Activated CD4-positive, alpha-beta T cell treated with anti-CD3 and anti-CD28 coated beads, Interleukin-2, amount 10 ng/mL, durations not matched to agents 7 days and 5 days (primary cell): ENCODE results near the gene L2HGDH. TPM values are rescaled to one million over a fixed set of nuclear protein-coding genes. Genes with fewer than 3 reads are reported as not detected.

ENCODE experiments used
- CTCF ChIA-PET: fragments of 350-600 bp; sonication (Branson Sonifier 250); formaldehyde crosslinking; loops from one replicate; lab custom pipeline; 2021; ENCODE audit warnings: antibody characterized with exemption; lab: Charles Lee
- POLR2A ChIA-PET: fragments of 350-600 bp; sonication (Branson Sonifier 250); formaldehyde crosslinking; loops from one replicate; lab custom pipeline; 2021; ENCODE audit warnings: antibody characterized with exemption; lab: Charles Lee
- DNase-seq: peaks from one replicate; pipeline ENCODE4 v3.0.0-alpha.2; 2020
- H3K27ac Mint-ChIP-seq: one replicate; pipeline ENCODE4 v1.8.0; 2021; ENCODE audit warnings: mild to moderate bottlenecking, moderate library complexity, mixed read lengths
- H3K27me3 Mint-ChIP-seq: one replicate; pipeline ENCODE4 v1.8.0; 2021; ENCODE audit warnings: mixed read lengths
- H3K36me3 Mint-ChIP-seq: one replicate; pipeline ENCODE4 v1.8.0; 2021; ENCODE audit warnings: low read depth, mixed read lengths
- H3K4me1 Mint-ChIP-seq: one replicate; pipeline ENCODE4 v1.8.0; 2021; ENCODE audit warnings: mixed read lengths
- H3K4me3 Mint-ChIP-seq: one replicate; pipeline ENCODE4 v1.8.0; 2021; ENCODE audit warnings: mild to moderate bottlenecking, moderate library complexity, mixed read lengths
- H3K9me3 Mint-ChIP-seq: one replicate; pipeline ENCODE4 v1.8.0; 2021; ENCODE audit warnings: mixed read lengths
- total RNA-seq, 2 experiments: library from RNA; stranded (reverse); gene quantifications; one replicate each; pipeline ENCODE4 v1.2.3, GENCODE V29; 2021

L2HGDH gene
- total RNA-seq, 2 experiments from 2014 or later, result 9.6 to 12.8 TPM

- no peaks in the 10 kb centered on the region for H3K27me3 Mint-ChIP-seq
- POLR2A ChIA-PET, result no interaction called here
- H3K4me1 Mint-ChIP-seq, result peaks cover 34% of the 10 kb centered on the region
- peaks cover 11% of the 10 kb centered on the region for H3K9me3 Mint-ChIP-seq
- H3K36me3 Mint-ChIP-seq, result peaks cover 18% of the 10 kb centered on the region
- no peak overlapping the region for H3K4me3 Mint-ChIP-seq
- no peak for DNase-seq
- CTCF ChIA-PET, result interaction anchor here (0.6 to 1.2 kb wide), 2 partner anchors 9 to 25 kb away, joined by 3 to 4 read pairs; no protein-coding TSS in a partner anchor
- H3K27ac Mint-ChIP-seq, result peak overlapping the region; percentile 73
These were observed 78.7 kb downstream of the L2HGDH start for GRCh38 chr14:50233166-50233950.

GRCh38 chr14:50232276-50232642 lies 79.8 kb downstream of the L2HGDH start:
- Mint-ChIP-seq H3K4me3 (peak overlapping the region; percentile 74), H3K36me3 (peaks cover 15% of the 10 kb centered on the region), H3K4me1 (peaks cover 34% of the 10 kb centered on the region), H3K9me3 (peaks cover 12% of the 10 kb centered on the region), H3K27ac (peak overlapping the region; percentile 84), H3K27me3 (no peaks in the 10 kb centered on the region)
- no peak for DNase-seq
- POLR2A ChIA-PET, result no interaction called here
- CTCF ChIA-PET, result no interaction called here

GRCh38 chr14:50231475-50232275 lies 80.4 kb downstream of the L2HGDH start, which contains the start of gene SOS2:
Gene SOS2 (minus strand): TSS chr14:50231578. CDS start chr14:50231283, 295 bp downstream.
- peaks cover 12% of the 10 kb centered on the region for H3K9me3 Mint-ChIP-seq
- peak; percentile 85 for DNase-seq
- H3K27ac Mint-ChIP-seq, result peak within 1 kb of the TSS; percentile 94
- ChIA-PET POLR2A (no interaction called here), CTCF (interaction anchor here (0.6 to 0.7 kb wide), 2 partner anchors 53 to 322 kb away, joined by 3 to 5 read pairs; no protein-coding TSS in a partner anchor)
- H3K4me3 Mint-ChIP-seq, result peak within 1 kb of the TSS; percentile 82
- peaks cover 36% of the 10 kb centered on the region for H3K4me1 Mint-ChIP-seq
- H3K27me3 Mint-ChIP-seq, result no peaks in the 10 kb centered on the region
- peaks cover 16% of the 10 kb centered on the region for H3K36me3 Mint-ChIP-seq

GRCh38 chr14:50230701-50231474 lies 81.1 kb downstream of the L2HGDH start:
- peak overlapping the region; percentile 82 for H3K4me3 Mint-ChIP-seq
- H3K36me3 Mint-ChIP-seq, result peaks cover 15% of the 10 kb centered on the region
- H3K9me3 Mint-ChIP-seq, result peaks cover 12% of the 10 kb centered on the region
- ChIA-PET POLR2A (interaction anchor here (0.6 kb wide), 1 partner anchor 190 kb away, joined by 7 read pairs; no protein-coding TSS in a partner anchor), CTCF (interaction anchor here (0.6 to 0.7 kb wide), 2 partner anchors 53 to 323 kb away, joined by 3 to 5 read pairs; no protein-coding TSS in a partner anchor)
- H3K27ac Mint-ChIP-seq, result peak overlapping the region; percentile 94
- DNase-seq, result peak; percentile 50
- H3K27me3 Mint-ChIP-seq, result no peaks in the 10 kb centered on the region
- peaks cover 44% of the 10 kb centered on the region for H3K4me1 Mint-ChIP-seq

- H3K27me3 Mint-ChIP-seq, result no peaks in the 10 kb centered on the region
- H3K4me1 Mint-ChIP-seq, result peaks cover 47% of the 10 kb centered on the region
- ChIA-PET POLR2A (interaction anchor here (0.6 kb wide), 1 partner anchor 191 kb away, joined by 7 read pairs; no protein-coding TSS in a partner anchor), CTCF (no interaction called here)
- peaks cover 12% of the 10 kb centered on the region for H3K9me3 Mint-ChIP-seq
- H3K36me3 Mint-ChIP-seq, result peaks cover 11% of the 10 kb centered on the region
- DNase-seq, result no peak
- H3K27ac Mint-ChIP-seq, result peak overlapping the region; percentile 94
- peak overlapping the region; percentile 82 for H3K4me3 Mint-ChIP-seq
These were observed 81.7 kb downstream of the L2HGDH start for GRCh38 chr14:50230401-50230700.

- DNase-seq, result no peak
- ChIA-PET CTCF (no interaction called here), POLR2A (no interaction called here)
- H3K36me3 Mint-ChIP-seq, result peaks cover 9% of the 10 kb centered on the region
- no peak overlapping the region for H3K27ac Mint-ChIP-seq
- H3K27me3 Mint-ChIP-seq, result no peaks in the 10 kb centered on the region
- peak overlapping the region; percentile 41 for H3K4me3 Mint-ChIP-seq
- H3K9me3 Mint-ChIP-seq, result peaks cover 7% of the 10 kb centered on the region
- H3K4me1 Mint-ChIP-seq, result peaks cover 47% of the 10 kb centered on the region
These were observed 82.3 kb downstream of the L2HGDH start for GRCh38 chr14:50229681-50230080.

GRCh38 chr14:50228313-50228712 lies 83.7 kb downstream of the L2HGDH start:
- Mint-ChIP-seq H3K9me3 (peaks cover 6% of the 10 kb centered on the region), H3K27ac (no peak overlapping the region), H3K4me3 (no peak overlapping the region), H3K36me3 (peaks cover 9% of the 10 kb centered on the region), H3K27me3 (no peaks in the 10 kb centered on the region), H3K4me1 (peaks cover 42% of the 10 kb centered on the region)
- CTCF ChIA-PET, result interaction anchor here (0.5 to 1.2 kb wide), 2 partner anchors 13 to 366 kb away, joined by 3 read pairs; no protein-coding TSS in a partner anchor
- POLR2A ChIA-PET, result no interaction called here
- no peak for DNase-seq

GRCh38 chr14:50225974-50226297 lies 86.1 kb downstream of the L2HGDH start:
- H3K9me3 Mint-ChIP-seq, result peaks cover 6% of the 10 kb centered on the region
- peaks cover 40% of the 10 kb centered on the region for H3K4me1 Mint-ChIP-seq
- H3K27ac Mint-ChIP-seq, result peak overlapping the region; percentile 3
- POLR2A ChIA-PET, result no interaction called here
- CTCF ChIA-PET, result interaction anchor here (1.1 kb wide), 1 partner anchor 17 kb away, joined by 3 read pairs; no protein-coding TSS in a partner anchor
- DNase-seq, result no peak
- peaks cover 14% of the 10 kb centered on the region for H3K36me3 Mint-ChIP-seq
- H3K4me3 Mint-ChIP-seq, result no peak overlapping the region
- no peaks in the 10 kb centered on the region for H3K27me3 Mint-ChIP-seq

GRCh38 chr14:50225067-50225973 lies 86.7 kb downstream of the L2HGDH start:
- peak overlapping the region; percentile 3 for H3K27ac Mint-ChIP-seq
- peaks cover 14% of the 10 kb centered on the region for H3K36me3 Mint-ChIP-seq
- peaks cover 6% of the 10 kb centered on the region for H3K9me3 Mint-ChIP-seq
- CTCF ChIA-PET, result interaction anchor here (0.6 to 1.1 kb wide), 3 partner anchors 16 to 423 kb away, joined by 3 read pairs; no protein-coding TSS in a partner anchor
- H3K4me3 Mint-ChIP-seq, result no peak overlapping the region
- POLR2A ChIA-PET, result no interaction called here
- no peak for DNase-seq
- H3K27me3 Mint-ChIP-seq, result no peaks in the 10 kb centered on the region
- peaks cover 39% of the 10 kb centered on the region for H3K4me1 Mint-ChIP-seq

GRCh38 chr14:50222055-50222613 lies 89.9 kb downstream of the L2HGDH start:
- no peaks in the 10 kb centered on the region for H3K9me3 Mint-ChIP-seq
- H3K27me3 Mint-ChIP-seq, result no peaks in the 10 kb centered on the region
- peaks cover 28% of the 10 kb centered on the region for H3K4me1 Mint-ChIP-seq
- H3K27ac Mint-ChIP-seq, result no peak overlapping the region
- no peak overlapping the region for H3K4me3 Mint-ChIP-seq
- ChIA-PET POLR2A (no interaction called here), CTCF (no interaction called here)
- H3K36me3 Mint-ChIP-seq, result peaks cover 9% of the 10 kb centered on the region
- no peak for DNase-seq

GRCh38 chr14:50218501-50218900 lies 93.5 kb downstream of the L2HGDH start:
- H3K4me1 Mint-ChIP-seq, result peaks cover 16% of the 10 kb centered on the region
- H3K9me3 Mint-ChIP-seq, result no peaks in the 10 kb centered on the region
- no peak for DNase-seq
- CTCF ChIA-PET, result no interaction called here
- no peak overlapping the region for H3K4me3 Mint-ChIP-seq
- POLR2A ChIA-PET, result no interaction called here
- no peaks in the 10 kb centered on the region for H3K27me3 Mint-ChIP-seq
- H3K27ac Mint-ChIP-seq, result no peak overlapping the region
- H3K36me3 Mint-ChIP-seq, result peaks cover 7% of the 10 kb centered on the region
